ENCODE measurements around the gene C19orf12. TPM values are rescaled to one million over a fixed set of nuclear protein-coding genes. Genes with fewer than 3 reads are reported as not detected.

C19orf12 gene
- polyA plus RNA-seq, 1 donor from 2014 or later: 83.8 TPM

- Histone ChIP-seq H3K27me3 (ENCODE audit: insufficient read depth, low read depth, low read length) (no peaks in the 10 kb centered on the region), H3K4me3 (ENCODE audit: low read length) (no peak overlapping the region), H3F3A (ENCODE audit: insufficient read depth, low read length, poor library complexity, severe bottlenecking) (no peaks in the 10 kb centered on the region), H3K36me3 (ENCODE audit: insufficient read depth, low read length) (no peaks in the 10 kb centered on the region), H3K79me2 (replicated peaks; ENCODE audit: insufficient read depth, low read length) (no peaks in the 10 kb centered on the region), H3K9me3 (ENCODE audit: low read length) (no peaks in the 10 kb centered on the region), H3K4me2 (ENCODE audit: low read length) (no peak overlapping the region), H3K9me2 (ENCODE audit: insufficient read depth, low read length) (no peaks in the 10 kb centered on the region), H2AFZ (ENCODE audit: low read depth, low read length) (no peak overlapping the region), H3K9ac (ENCODE audit: low read length) (no peak overlapping the region), H4K20me1 (ENCODE audit: insufficient read depth) (no peaks in the 10 kb centered on the region), H3K27ac (ENCODE audit: low read length) (no peak overlapping the region)
- TF ChIP-seq EZH2 (IDR thresholded peaks at IDR 0.05; ENCODE audit: borderline replicate concordance, insufficient read depth, low read length, poor library complexity, severe bottlenecking): no peak
- TF ChIP-seq TAF1 (IDR thresholded peaks at IDR 0.05; ENCODE audit: low read depth): no peak
- no peak for TF ChIP-seq SMC3 (conservative IDR thresholded peaks at IDR 0.05; ENCODE audit: poor library complexity)
- TF ChIP-seq RAD21 (conservative IDR thresholded peaks at IDR 0.05): no peak
- no peak for TF ChIP-seq MXI1 (conservative IDR thresholded peaks at IDR 0.05; ENCODE audit: poor library complexity, severe bottlenecking)
- TF ChIP-seq EP300 (conservative IDR thresholded peaks at IDR 0.05; ENCODE audit: poor library complexity, severe bottlenecking): no peak
- no peak for TF ChIP-seq CTCF (IDR thresholded peaks at IDR 0.05; ENCODE audit: poor library complexity, severe bottlenecking)
- TF ChIP-seq POLR2AphosphoS5 (IDR thresholded peaks at IDR 0.05): no peak
- no peak for TF ChIP-seq REST (IDR thresholded peaks at IDR 0.05; ENCODE audit: borderline replicate concordance)
Observed at GRCh38 chr19:29678484-29679106, 36.5 kb downstream of the C19orf12 start.

GRCh38 chr19:29677001-29677817 is 37.9 kb downstream of the C19orf12 start:
- Histone ChIP-seq H3K79me2 (replicated peaks; ENCODE audit: insufficient read depth, low read length) (no peaks in the 10 kb centered on the region), H4K20me1 (ENCODE audit: insufficient read depth) (no peaks in the 10 kb centered on the region), H3K36me3 (ENCODE audit: insufficient read depth, low read length) (no peaks in the 10 kb centered on the region), H3K9me2 (ENCODE audit: insufficient read depth, low read length) (no peaks in the 10 kb centered on the region), H3K27me3 (ENCODE audit: insufficient read depth, low read depth, low read length) (no peaks in the 10 kb centered on the region), H3K4me2 (ENCODE audit: low read length) (no peak overlapping the region), H3K27ac (ENCODE audit: low read length) (no peak overlapping the region), H3F3A (ENCODE audit: insufficient read depth, low read length, poor library complexity, severe bottlenecking) (no peaks in the 10 kb centered on the region), H3K9ac (ENCODE audit: low read length) (no peak overlapping the region), H3K4me3 (ENCODE audit: low read length) (no peak overlapping the region), H3K9me3 (ENCODE audit: low read length) (no peaks in the 10 kb centered on the region), H2AFZ (ENCODE audit: low read depth, low read length) (no peak overlapping the region)
- TF ChIP-seq EZH2 (IDR thresholded peaks at IDR 0.05; ENCODE audit: borderline replicate concordance, insufficient read depth, low read length, poor library complexity, severe bottlenecking): no peak
- TF ChIP-seq RAD21 (conservative IDR thresholded peaks at IDR 0.05): no peak
- TF ChIP-seq EP300 (conservative IDR thresholded peaks at IDR 0.05; ENCODE audit: poor library complexity, severe bottlenecking): no peak
- no peak for TF ChIP-seq SMC3 (conservative IDR thresholded peaks at IDR 0.05; ENCODE audit: poor library complexity)
- TF ChIP-seq MXI1 (conservative IDR thresholded peaks at IDR 0.05; ENCODE audit: poor library complexity, severe bottlenecking): no peak

All from neural cell (in vitro differentiated cells).